GM21723 (cell line): Measurements from ENCODE around the gene NLRP11.
"Not testable (repeated sequence)": the region's sequence is repeated elsewhere in the genome, so short reads cannot be mapped to it uniquely, and the experiment has no call there.

Experiments
- ATAC-seq: cut with Tn5 transposase; IDR thresholded peaks from one replicate; pipeline ENCODE4 v1.9.1; 2021; ENCODE audit warnings: mild to moderate bottlenecking, moderate library complexity; ENCODE audit not compliant: unreplicated experiment

The NLRP11 gene

DNA sequence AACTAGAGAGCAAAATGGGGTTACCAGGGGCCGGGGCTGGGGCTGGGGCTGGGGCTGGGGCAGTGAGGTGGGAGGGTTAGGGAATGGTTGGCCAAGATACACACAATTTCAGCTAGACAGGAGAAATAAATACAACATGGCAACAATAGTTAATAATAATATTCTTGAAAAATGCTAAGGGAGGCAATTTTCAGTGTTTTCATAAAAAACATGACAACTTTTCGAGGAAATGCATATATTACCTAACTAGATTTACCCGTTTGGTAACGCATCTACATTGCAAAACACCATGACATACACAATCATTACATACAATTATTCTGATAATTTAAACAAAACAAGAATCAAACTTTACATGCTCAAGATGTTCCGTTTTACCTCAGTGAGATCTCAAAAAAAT, 50.7 kb downstream of the NLRP11 start:
- no peak for ATAC-seq

DNA sequence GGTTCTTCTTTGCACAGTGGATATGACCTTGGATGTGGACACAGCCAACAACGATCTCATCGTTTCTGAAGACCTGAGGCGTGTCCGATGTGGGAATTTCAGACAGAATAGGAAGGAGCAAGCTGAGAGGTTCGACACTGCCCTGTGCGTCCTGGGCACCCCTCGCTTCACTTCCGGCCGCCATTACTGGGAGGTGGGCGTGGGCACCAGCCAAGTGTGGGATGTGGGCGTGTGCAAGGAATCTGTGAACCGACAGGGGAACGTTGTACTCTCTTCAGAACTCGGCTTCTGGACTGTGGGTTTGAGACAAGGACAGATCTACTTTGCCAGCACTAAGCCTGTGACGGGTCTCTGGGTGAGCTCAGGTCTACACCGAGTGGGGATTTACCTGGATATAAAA, 53.5 kb downstream of the NLRP11 start:
- ATAC-seq, result no peak

DNA sequence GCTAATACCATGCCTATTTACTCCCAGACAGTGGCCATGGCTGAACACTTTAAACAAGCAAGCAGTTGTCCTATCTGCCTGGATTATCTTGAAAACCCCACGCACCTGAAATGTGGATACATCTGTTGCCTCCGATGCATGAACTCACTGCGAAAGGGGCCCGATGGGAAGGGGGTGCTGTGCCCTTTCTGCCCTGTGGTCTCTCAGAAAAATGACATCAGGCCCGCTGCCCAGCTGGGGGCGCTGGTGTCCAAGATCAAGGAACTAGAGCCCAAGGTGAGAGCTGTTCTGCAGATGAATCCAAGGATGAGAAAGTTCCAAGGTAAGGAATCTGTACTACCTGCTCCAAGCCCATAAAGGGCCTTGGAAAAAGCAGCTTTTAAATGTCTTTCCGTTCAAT, 54.3 kb downstream of the NLRP11 start:
- ATAC-seq, result no peak

DNA sequence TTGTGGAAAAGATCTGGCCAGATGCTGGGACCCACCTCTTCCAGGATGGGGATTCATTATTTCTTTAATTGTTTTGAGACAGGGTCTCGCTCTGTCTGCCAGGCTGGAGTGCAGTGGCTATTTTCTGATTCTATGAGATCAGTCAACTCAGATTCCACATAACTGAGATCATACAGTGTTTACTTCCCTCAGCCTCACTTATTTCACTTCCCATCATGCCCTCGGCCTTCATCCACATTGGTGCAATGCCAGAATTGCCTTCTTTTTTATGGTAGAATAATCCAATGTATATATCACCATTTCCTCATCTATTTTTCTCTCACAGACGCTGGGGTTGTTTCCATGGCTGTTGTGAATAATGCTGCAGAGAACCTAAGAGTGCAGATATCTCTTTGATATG, 62.2 kb downstream of the NLRP11 start:
- ATAC-seq, result not testable (repeated sequence)

DNA sequence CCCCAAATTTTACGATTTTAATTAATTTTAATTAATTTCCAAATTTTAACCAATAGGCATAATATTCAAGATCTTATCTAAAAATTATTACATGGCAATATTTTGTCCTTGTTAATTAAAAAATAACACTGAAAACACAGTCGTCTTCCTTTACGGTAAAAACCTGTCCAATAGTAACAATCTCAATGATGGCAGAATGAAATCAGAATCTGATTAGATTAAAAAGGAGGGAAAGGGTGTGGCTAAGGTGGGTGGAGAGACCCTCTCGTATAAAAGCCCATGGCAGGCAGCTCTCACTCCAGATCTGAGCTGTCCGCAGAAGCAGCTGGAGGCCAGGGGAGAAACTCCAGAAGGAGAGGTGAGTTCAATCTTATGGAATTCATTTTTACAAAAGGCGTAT, 63.0 kb downstream of the NLRP11 start, which contains the start of gene RFPL4AL1:
Gene RFPL4AL1, plus strand, starts transcription at position 301 of the 400 bp plus-strand sequence. CDS start 2,687 bp downstream, outside the sequence.
- not testable (repeated sequence) for ATAC-seq

DNA sequence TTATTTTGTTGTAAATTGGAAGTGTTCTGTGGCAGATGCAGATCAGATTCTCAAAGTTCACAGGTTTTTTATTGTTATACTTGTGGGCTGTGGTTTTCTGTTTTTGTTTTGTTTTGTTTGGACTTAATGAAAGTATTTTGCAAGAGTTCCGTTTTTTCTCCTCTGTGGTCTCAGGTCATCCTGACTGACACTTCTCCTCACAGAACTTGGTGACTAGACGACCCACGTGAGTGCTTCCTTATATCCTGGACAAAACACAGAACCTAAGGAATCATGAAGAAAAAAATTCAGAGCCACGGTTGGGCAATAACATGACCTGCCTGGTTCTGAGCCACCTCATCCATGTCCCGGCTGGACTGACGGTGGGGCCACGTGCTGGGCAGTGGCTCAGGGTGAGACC, 65.3 kb downstream of the NLRP11 start:
- no peak for ATAC-seq

DNA sequence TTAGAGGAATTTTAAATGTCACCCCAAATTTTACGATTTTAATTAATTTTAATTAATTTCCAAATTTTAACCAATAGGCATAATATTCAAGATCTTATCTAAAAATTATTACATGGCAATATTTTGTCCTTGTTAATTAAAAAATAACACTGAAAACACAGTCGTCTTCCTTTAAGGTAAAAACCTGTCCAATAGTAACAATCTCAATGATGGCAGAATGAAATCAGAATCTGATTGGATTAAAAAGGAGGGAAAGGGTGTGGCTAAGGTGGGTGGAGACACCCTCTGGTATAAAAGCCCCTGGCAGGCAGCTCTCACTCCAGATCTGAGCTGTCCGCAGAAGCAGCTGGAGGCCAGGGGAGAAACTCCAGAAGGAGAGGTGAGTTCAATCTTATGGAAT, 73.0 kb downstream of the NLRP11 start, which contains the start of gene RFPL4A:
Gene RFPL4A, plus strand, starts transcription at position 301 of the 400 bp plus-strand sequence. CDS start 2,704 bp downstream, outside the sequence.
- ATAC-seq, result not testable (repeated sequence)

DNA sequence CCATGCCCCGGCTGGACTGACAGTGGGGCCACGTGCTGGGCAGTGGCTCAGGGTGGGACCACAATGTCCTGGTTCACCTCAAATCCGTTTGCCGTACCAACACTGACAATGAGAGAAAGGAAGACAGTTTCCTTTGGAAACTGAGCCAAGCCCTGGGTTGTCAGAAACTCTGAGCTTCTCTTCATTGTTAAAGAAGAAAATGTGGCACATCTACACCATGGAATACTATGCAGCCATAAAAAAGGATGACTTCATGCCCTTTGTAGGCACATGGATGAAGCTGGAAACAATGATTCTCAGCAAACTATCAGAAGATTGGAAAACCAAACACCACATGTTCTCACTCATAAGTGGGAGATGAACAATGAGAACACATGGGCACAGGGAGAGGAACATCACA, 75.0 kb downstream of the NLRP11 start:
- not testable (repeated sequence) for ATAC-seq

DNA sequence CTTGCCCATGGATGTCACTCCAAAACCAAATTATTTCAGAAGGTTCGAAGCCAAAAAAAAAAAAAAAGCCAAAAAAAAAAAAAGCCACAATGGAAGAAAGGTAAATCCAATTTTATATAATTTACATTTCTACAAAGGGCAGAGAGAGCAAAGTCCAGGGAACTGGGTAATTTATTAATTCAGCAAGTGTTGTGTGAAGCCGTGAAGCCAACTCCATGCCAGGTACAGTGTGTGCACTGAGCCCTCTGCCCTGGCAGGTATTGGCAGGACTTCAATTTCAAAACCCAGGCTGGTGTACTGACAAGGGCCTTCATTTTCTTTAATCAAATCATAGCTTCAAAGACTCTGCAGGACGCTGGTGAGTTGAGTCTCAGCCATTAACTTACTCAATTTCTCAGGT, 78.4 kb downstream of the NLRP11 start:
- ATAC-seq, result no peak

DNA sequence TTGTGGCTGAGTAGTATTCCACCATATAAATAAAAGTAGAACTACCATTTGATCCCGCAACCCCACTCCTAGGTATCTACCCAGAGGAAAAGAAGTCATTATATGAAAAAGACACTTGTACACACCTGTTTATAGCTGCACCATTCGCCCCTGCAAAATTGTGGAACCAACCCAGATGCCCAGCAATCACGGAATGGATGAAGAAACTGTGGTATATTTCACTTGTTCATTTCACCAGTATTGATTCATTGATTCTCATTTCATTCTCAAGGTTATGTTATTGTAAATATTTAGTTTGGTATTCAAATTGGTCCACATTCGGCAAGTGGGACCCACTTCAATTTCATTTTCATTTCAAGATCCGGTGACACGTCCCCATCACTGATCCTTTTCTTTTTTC, 81.1 kb downstream of the NLRP11 start:
- ATAC-seq, result no peak

DNA sequence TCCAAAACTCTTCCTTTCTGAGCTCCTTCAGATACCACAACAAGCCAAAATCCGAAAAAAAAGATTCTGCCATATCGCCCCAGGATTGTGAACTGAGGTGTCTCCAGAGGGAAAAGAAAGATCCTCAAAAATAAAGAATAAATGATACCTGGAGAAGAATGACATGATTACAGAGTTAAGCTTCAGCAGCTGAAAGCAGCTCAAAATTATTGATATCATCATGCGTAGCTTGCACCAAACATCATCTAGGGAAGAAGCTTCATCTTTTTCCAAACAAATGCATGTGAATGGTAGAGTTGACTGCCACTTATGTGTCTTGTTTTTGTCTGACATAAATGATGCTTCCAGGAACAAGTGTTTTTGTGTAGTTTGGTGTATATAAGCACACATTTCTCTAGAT, 93.5 kb downstream of the NLRP11 start, which contains the start of gene NLRP9:
Gene NLRP9, minus strand, starts transcription at position 101 of the 400 bp plus-strand sequence. Its CDS starts 28 bp downstream, at position 73.
- no peak for ATAC-seq
